ENCODE measurements around the gene NANOS1.

NANOS1 gene

DNA sequence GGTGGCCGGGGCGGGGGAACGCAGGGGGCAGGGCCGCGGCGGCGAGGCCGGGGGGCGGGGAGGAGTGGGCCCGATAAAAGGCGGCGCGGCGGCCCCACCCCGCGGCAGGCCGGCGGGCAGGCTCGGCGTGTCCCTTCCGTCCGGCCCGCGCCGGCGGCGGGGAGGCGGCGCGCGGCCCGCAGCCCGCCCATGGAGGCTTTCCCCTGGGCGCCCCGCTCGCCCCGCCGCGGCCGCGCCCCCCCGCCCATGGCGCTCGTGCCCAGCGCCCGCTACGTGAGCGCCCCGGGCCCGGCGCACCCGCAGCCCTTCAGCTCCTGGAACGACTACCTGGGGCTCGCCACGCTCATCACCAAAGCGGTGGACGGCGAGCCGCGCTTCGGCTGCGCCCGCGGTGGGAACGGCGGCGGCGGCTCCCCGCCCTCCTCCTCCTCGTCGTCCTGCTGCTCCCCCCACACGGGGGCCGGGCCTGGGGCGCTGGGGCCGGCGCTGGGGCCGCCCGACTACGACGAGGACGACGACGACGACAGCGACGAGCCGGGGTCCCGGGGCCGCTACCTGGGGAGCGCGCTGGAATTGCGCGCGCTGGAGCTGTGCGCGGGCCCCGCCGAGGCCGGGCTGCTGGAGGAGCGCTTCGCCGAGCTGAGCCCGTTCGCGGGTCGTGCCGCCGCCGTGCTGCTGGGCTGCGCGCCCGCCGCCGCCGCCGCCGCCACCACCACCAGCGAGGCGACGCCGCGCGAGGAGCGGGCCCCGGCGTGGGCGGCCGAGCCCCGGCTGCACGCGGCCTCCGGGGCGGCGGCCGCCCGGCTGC lies at the start of gene NANOS1:
TSS of gene NANOS1 (plus strand) at position 102 of the 808 bp plus-strand sequence. CDS start at position 190, 88 bp downstream.
- DNase-seq = peak in 1 of 3 experiments; percentile 74

DNA sequence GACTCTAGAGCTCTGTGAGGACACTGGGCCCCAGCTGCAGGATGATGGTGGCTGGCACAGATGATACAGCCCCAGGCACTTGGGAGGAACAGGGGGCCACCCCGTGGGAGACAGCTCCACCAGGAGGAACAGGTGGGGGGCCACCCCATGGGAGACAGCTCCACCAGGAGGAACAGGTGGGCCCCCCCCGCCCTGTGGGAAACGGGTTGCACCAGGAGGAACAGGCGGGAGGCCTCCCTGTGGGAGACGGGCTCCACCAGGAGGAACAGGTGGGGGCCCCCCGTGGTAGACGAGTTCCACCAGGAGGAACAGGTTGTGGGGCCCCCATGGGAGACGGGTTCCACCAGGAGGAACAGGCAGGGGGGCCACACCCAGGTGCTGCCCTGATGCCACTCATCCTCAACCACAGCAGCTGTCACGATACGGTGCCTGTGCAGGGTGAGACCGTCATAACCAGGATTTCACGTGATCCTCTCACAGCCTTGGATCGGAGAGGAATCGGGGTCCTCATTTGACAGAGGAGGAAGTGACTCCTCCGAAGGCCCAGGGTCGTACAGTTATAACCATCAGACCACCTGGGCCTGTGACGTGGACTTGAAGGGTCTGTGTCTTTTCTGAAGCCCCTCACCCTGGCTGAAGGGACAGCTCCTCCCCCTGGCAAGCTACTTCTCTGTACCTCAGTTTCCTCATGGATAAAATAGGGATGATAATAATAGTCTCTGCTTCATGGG lies 49.2 kb upstream of the NANOS1 start:
- DNase-seq = no peak

GRCh38 chr10:118980870-118981269 lies 48.6 kb upstream of the NANOS1 start:
- peak in 2 of 3 experiments; percentile 2 to 63 for DNase-seq

GRCh38 chr10:118981946-118982345 lies 47.6 kb upstream of the NANOS1 start:
- DNase-seq = no peak

- no peak for DNase-seq
Measured at GRCh38 chr10:118982366-118982765, 47.1 kb upstream of the NANOS1 start.

DNA sequence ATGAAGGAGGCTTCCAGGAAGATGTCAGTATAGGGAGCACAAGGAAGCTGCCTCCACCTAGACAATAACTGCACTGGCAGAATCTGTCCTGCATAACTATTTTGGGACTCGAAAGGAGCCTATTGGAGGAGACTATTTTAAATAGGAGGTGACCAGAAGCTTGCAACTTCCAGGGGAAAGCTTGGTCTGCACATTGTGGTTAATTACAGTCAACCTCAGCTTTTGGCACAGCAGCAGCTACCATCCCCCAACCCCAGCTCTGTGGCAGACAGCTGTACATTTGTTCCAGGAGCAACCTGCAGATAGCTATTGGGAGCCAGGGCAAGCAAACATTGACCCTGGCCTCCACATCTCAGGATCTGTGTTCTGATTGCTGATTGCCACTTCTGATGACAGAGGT lies 46.3 kb upstream of the NANOS1 start:
- peak in 2 of 3 experiments; percentile 22 to 62 for DNase-seq

- DNase-seq = no peak
Measured at GRCh38 chr10:118985576-118985975, 43.9 kb upstream of the NANOS1 start.

DNA sequence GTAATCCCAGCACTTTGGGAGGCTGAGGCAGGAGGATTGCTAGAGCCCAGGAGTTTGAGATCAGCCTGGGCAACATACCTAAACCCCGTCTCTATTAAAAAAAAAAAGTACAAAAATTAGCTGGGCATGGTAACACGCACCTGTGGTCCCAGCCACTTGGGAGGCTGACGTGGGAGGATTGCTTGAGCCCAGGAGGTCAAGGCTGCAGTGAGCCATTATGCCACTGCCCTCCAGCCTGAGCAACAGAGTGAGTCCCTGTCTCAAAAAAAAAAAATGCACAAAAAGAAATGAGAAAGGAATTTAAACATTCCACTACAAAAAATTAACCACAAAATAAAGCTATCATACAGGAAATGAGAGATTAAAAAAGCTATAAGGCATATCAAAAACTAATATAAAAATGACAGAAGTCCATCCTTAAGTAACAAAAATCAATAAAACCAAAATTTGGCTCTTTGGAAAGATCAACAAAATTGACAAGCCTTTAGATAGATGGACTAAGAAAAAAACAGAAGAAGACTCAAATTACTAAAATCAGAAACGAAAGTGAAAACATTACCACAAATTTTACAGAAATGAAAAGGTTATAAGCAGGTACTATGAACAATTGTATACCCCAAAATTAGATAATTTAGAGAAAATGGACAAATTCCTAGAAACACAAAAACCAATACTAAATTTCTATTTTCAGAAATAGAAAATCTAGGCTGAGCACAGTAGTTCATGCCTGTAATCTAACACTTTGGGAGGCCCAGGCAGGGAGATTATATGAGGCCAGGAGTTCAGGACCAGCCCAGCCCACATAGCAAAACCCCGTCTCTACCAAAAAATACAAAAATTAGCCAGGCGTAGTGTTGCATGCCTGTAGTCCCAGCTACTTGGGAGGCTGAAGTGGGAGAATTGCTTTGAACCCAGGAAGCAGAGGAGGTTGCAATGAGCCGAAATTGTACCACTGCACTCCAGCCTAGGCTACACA lies 42.4 kb upstream of the NANOS1 start:
- no peak for DNase-seq

GRCh38 chr10:118990326-118990725 lies 39.2 kb upstream of the NANOS1 start:
- peak in 1 of 3 experiments; percentile 75 for DNase-seq

DNA sequence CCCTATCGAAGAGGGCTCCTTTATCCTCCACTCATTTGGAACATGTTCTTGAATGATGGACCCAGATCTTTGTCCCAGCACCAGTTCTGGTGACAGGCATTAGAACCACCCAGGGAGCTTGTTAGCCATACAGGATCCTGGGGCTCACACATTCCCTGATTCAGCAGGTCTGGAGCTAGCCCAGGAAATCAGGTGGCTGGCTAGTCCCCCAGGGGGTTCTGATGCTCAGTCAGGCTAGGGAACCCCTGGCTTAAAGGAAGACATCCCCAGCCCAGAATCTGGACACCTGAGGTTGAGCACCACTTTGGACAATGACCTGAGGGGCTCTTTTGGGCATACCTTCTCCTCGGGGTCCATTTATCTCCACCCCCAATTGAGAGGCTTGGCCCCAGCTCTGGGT lies 37.0 kb upstream of the NANOS1 start:
- DNase-seq = no peak

GRCh38 chr10:118993214-118993613 lies 36.3 kb upstream of the NANOS1 start:
- no peak for DNase-seq

DNA sequence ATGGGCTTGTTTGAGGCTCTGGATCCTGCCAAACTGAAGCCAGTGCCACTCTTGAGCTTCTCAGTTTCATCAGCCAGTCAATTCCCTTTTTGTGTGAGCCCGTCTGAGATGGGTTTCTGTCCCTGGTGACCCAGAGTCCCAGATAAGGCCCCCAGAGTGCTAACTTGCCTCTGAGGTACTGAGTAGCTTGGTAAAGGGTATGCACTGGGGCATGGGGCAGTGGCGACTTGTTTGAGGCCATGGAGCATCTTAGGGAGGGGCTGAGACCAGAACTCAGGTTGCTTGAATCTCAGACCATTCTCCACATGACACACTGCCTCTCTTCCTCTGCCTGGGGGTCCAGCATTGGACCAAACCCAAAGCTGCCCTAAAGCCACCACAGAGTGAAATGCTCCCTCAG lies 35.2 kb upstream of the NANOS1 start:
- DNase-seq = no peak

GRCh38 chr10:118995739-118996138 lies 33.8 kb upstream of the NANOS1 start:
- no peak for DNase-seq

DNA sequence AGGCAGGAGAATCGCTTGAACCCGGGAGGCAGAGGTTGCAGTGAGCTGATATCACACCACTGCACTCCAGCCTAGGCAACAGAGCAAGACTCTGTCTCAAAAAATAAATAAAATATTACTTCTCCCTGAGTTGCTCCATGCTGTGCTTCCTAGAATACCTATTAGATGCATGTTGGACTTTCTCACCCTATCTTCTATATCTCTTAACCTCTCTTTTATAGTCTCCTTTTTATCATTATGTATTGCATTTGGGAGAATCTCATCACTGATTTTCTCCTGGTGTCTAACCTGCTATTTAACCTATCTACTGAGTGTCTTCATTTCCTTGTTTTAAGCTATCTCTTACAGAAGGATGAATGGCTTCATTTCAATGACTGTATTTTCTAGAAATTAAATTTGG lies 32.1 kb upstream of the NANOS1 start:
- DNase-seq = no peak

- DNase-seq = no peak
Measured at GRCh38 chr10:118998183-118998582, 31.3 kb upstream of the NANOS1 start.

DNA sequence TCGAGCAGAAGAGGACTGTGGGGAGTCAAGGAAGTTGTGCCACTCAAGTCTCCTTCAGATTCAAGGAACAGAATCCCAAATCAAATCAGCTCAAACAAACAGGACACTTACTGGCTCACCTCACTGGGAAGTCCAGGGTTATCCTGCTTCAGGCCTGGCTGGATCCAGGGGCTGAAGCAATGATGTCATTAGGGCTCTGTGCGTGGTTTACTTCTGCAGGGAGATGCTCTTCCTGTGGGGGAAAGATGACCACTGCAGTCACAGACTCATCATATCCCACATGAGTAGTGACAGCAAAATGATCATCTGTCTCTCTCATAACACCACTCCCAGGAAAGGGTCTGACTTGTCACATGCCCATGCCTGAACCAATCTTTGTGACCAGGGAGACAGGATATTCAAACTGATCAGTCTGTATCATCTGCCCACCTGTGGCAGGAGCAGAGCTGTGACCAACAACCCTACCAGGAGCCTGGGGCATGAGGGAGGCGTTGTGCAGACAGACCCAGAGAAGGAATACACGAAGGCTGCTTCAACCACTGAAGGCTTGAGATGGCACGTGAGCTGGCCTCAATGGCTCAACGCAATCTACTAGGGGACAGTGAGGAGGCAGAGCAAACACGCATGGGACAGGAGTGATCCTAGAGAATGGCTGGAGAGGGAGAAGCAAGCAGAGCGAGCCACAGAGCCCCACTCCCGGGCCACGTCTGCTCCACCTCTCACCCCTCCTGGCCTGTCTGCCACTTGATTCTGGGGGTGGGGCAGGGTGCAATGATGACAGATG lies 27.6 kb upstream of the NANOS1 start:
- DNase-seq = no peak

- no peak for DNase-seq
Measured at GRCh38 chr10:119003572-119004289, 25.8 kb upstream of the NANOS1 start.

DNA sequence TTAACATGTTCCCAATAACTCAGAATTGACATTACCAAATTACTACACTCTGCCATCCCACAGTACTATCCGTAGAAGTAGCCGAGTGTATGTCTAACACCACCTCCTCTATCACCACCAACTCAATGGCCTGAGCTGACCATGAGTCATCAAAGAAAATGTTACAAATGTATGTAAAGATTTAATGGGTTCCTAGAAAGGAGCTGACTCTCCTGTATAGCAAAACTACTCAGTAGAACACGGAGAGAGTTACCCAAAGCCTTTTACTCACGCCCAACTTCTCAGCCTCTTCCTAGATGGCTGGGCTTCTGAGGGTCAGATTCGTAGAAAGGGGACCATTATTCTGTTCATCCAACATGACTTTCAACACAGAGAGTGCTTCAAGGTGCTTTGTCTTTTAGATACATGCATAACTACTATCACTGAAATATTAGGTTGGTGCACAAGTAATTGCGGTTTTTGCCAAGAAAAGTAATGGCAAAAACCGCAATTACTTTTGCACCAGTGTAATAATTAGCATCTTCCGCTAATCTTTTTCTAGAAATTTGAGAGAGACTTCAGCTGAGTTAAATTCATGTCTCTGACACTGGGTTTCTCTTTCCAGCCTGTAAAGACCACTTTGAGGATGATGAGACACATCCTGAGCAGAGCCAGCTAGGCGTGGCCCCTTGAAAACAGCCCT lies 24.0 kb upstream of the NANOS1 start:
- no peak for DNase-seq

DNA sequence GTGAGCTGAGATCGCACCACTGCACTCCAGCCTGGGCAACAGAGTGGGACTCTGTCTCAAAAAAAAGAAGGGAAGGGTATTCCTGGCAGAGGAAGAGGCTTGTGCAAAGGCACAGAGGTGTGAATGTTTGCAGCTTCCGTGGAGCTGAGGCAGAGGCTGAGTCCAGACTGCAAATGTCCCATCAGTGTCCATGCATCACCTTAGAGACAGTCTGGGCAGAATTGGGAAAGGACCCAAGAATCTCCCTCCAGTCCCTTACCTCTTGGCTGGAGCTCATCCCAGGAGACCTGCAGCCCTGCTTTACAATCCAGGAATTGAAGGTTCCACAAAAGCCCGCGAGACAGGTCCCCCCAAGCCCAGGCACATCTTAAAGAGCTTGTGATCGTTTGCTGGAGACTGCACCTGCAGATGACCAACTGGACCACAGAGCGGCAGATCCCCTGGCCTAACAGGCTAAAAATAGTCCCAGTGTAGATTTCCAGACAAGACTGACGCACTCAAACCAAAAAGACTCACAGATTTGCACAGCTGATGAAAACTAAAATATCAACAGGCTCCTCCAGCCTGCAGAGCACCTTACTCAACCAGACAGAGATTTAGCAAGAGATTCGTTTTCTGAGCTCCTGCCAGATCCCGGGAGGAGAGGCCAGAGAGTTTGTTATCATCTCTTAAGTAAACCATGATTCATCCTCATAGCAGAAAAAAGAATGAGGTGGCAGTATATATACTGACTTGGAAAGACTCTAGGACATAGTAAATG lies 22.9 kb upstream of the NANOS1 start:
- no peak for DNase-seq

DNA sequence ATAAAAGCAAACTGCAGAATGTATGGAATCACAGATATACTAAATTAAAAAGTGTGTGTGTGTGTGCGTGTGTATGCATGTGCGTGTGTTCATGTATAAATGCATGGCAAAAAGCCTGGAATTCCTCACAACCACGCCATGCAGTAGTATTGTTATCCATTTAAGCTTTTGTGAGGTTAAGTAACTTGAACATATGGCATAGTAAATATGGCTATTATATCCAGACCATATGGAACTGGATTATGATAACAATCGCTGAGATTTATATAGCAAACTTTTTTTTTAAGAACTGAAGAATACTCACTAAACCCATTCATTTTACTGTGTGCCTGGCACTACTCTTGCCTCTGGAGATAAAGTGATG lies 22.3 kb upstream of the NANOS1 start:
- DNase-seq = no peak

Measured in NCI-H1417 (cell line).